GM12874 (cell line): ENCODE data around the gene CST4.

Experiments used
- CTCF ChIP-seq: IDR thresholded peaks from 2 replicates; pipeline ENCODE4 v1.5.1; 2011; ENCODE audit warnings: low read depth, mild to moderate bottlenecking, control low read depth, low read length, moderate library complexity; ENCODE audit not compliant: insufficient read depth

Gene CST4

GRCh38 chr20:23638309-23638708, 50.5 kb downstream of the CST4 start:
- no peak for TF ChIP-seq CTCF

- no peak for TF ChIP-seq CTCF
These were observed 51.3 kb downstream of the CST4 start, which contains the start of gene CST3 for GRCh38 chr20:23637282-23638221. TSS of gene CST3 (minus strand) at chr20:23637955. CDS start at chr20:23637862, 93 bp downstream.

- TF ChIP-seq CTCF = no peak
These were observed 51.9 kb downstream of the CST4 start for GRCh38 chr20:23636908-23637281.

GRCh38 chr20:23636182-23636907, 52.5 kb downstream of the CST4 start:
- no peak for TF ChIP-seq CTCF
